ENCODE measurements around the gene CCDC180.

DNA sequence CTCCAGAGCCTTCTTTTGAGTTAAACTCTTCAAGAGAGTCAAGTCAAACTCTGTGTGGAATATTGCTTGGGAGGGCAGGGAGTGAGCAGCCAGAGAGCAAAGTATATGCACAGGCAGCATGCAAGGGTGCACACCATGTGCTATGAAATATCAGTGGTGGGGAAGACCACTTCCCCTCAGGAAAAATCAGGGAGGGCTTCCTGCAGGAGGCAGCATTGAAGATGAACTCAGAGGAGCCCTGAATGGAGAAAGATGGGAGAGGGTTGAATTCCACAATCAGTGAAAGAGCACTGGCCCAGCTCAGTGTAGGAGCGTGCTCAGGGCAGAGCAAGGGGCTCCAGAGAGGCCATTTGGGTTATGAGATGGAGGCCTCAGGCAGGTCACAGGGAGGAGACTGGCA lies 41.9 kb downstream of the CCDC180 start:
- TF ChIP-seq CTCF (conservative IDR thresholded peaks at IDR 0.05; ENCODE audit: low read depth, low read length) (no peak), EZH2 (IDR thresholded peaks at IDR 0.05; ENCODE audit: borderline replicate concordance, low read depth, low read length, poor library complexity, severe bottlenecking) (no peak)
